Transverse colon (tissue), 4 donors: ENCODE results near the gene CCDC70.

Source experiments
- POLR2A ChIP-seq: fragments of 450-650 bp; IDR thresholded peaks from one replicate; pipeline ENCODE4 v1.6.1; 2016; ENCODE audit warnings: antibody characterized with exemption, mild to moderate bottlenecking, moderate library complexity
- POLR2AphosphoS5 ChIP-seq, 3 donors: sonication (generic); formaldehyde crosslinking; IDR thresholded peaks; one replicate each; pipeline ENCODE4 v1.6.1; 2016; ENCODE audit warnings: antibody characterized with exemption in 3 of 3
- TF ChIP-seq, protein P1 (sequence below), 5 experiments: fragments of 200-600 bp in 3 of 5; fragments of 450-650 bp in 2 of 5; sonication (generic) in 3 of 5; IDR thresholded peaks; 1 replicate in 2 of 5; 2 replicates in 3 of 5; pipeline ENCODE4 v1.5.1; 2016 to 2017; ENCODE audit warnings: antibody characterized with exemption in 5 of 5, inconsistent platforms in 3 of 5, mild to moderate bottlenecking in 2 of 5, moderate library complexity in 1 of 5

DNA sequence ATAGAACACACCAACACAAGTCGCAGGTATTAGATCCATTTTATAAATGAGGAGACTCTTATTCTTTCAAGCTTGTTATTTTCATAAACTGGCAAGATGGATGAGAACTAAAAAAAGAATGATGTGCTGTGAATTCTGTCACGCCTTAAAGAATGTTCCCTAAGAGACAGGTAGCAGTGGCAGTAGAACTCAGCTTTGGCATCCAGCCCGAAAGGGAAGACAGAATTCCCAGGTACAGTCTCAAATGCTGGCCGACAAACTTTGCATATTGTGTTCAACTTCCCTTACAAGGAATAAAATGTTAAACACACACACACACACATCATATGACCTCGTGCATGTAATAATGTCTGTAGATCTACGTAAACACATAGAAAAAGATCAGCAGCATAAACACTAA lies 20.0 kb upstream of the CCDC70 start:
- TF ChIP-seq POLR2A (no peak), POLR2AphosphoS5 (IDR thresholded peaks at IDR 0.05) (no peak)
- TF ChIP-seq, protein P1, sequence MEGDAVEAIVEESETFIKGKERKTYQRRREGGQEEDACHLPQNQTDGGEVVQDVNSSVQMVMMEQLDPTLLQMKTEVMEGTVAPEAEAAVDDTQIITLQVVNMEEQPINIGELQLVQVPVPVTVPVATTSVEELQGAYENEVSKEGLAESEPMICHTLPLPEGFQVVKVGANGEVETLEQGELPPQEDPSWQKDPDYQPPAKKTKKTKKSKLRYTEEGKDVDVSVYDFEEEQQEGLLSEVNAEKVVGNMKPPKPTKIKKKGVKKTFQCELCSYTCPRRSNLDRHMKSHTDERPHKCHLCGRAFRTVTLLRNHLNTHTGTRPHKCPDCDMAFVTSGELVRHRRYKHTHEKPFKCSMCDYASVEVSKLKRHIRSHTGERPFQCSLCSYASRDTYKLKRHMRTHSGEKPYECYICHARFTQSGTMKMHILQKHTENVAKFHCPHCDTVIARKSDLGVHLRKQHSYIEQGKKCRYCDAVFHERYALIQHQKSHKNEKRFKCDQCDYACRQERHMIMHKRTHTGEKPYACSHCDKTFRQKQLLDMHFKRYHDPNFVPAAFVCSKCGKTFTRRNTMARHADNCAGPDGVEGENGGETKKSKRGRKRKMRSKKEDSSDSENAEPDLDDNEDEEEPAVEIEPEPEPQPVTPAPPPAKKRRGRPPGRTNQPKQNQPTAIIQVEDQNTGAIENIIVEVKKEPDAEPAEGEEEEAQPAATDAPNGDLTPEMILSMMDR (IDR thresholded peaks at IDR 0.05) = no peak
